ENCODE results near the gene DLL4.

DNA sequence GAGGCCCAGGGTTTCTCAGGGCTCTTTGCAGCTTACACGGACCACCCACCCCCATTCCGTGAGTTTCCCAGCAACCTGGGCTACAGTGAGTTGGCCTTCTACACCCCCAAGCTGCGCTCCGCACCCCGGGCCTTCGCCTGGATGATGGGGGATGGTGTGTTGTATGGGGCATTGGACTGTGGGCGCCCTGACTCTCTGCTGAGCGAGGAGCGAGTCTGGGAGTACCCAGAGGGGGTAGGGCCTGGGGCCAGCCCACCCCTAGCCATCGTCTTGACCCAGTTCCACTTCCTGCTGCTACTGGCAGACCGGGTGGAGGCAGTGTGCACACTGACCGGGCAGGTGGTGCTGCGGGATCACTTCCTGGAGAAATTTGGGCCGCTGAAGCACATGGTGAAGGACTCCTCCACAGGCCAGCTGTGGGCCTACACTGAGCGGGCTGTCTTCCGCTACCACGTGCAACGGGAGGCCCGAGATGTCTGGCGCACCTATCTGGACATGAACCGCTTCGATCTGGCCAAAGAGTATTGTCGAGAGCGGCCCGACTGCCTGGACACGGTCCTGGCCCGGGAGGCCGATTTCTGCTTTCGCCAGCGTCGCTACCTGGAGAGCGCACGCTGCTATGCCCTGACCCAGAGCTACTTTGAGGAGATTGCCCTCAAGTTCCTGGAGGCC is 29.5 kb upstream of the DLL4 start:
- TF ChIP-seq TAF1 (IDR thresholded peaks at IDR 0.05; ENCODE audit: low read depth, low read length) = no peak
- no peak for TF ChIP-seq PAX5 (IDR thresholded peaks at IDR 0.05; ENCODE audit: insufficient read depth, low read length, severe bottlenecking)
- no peak for TF ChIP-seq POLR2A (IDR thresholded peaks at IDR 0.05; ENCODE audit: low read depth, low read length)
